Measurements from ENCODE around the gene FLT4. TPM values are rescaled to one million over a fixed set of nuclear protein-coding genes. Genes with fewer than 3 reads are reported as not detected.

Gene FLT4
- total and polyA plus RNA-seq, 2 experiments from 2014 or later = 3.4 to 13.8 TPM

DNA sequence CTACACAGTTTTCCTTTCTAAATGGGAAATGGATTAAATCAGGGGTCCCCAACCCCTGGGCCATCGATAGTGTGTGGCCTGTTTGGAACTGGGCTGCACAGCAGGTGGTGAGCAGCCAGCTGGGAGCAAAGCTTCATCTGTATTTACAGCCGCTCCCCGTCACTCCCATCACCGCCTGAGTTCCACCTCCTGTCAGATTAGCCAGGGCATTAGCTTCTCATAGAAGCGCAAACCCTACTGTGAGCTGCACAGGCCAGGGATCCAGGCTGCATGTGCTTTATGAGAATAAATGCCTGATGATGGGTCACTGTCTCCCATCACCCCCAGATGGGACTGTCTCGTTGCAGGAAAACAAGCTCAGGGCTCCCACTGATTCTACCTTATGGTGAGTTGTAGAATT lies 41.2 kb upstream of the FLT4 start:
- Histone ChIP-seq H3K27me3 (ENCODE audit: insufficient read depth) (no peaks in the 10 kb centered on the region), H3F3A (replicated peaks; ENCODE audit: low read depth) (no peaks in the 10 kb centered on the region), H3K27ac (ENCODE audit: low read depth) (no peak overlapping the region), H3K79me2 (replicated peaks; ENCODE audit: insufficient read depth) (no peaks in the 10 kb centered on the region), H3K36me3 (ENCODE audit: insufficient read depth) (no peaks in the 10 kb centered on the region), H3K4me3 (no peak overlapping the region), H3K9me2 (ENCODE audit: insufficient read depth) (no peaks in the 10 kb centered on the region), H4K20me1 (replicated peaks; ENCODE audit: insufficient read depth) (no peaks in the 10 kb centered on the region), H2AFZ (peak overlapping the region; percentile 25; the same call in 1 of the 2 replicates), H3K4me2 (no peak overlapping the region), H3K4me1 (ENCODE audit: insufficient read depth) (peaks cover 29% of the 10 kb centered on the region)
- no peaks in the 10 kb centered on the region for H3K9me3 Mint-ChIP-seq
- H3K4me3 Mint-ChIP-seq = no peak overlapping the region
- no peak for ATAC-seq
- peaks cover 3% of the 10 kb centered on the region for H3K27me3 Mint-ChIP-seq (ENCODE audit: insufficient read depth, low read depth, poor library complexity)
- H3K4me1 Mint-ChIP-seq = peaks cover 26% of the 10 kb centered on the region
- no peak for TF ChIP-seq ZNF114 (CRISPR knock-in tag; IDR thresholded peaks at IDR 0.05)
- no peak for TF ChIP-seq STAT1 (IDR thresholded peaks at IDR 0.05; ENCODE audit: unreplicated experiment)
- TF ChIP-seq, protein P1, sequence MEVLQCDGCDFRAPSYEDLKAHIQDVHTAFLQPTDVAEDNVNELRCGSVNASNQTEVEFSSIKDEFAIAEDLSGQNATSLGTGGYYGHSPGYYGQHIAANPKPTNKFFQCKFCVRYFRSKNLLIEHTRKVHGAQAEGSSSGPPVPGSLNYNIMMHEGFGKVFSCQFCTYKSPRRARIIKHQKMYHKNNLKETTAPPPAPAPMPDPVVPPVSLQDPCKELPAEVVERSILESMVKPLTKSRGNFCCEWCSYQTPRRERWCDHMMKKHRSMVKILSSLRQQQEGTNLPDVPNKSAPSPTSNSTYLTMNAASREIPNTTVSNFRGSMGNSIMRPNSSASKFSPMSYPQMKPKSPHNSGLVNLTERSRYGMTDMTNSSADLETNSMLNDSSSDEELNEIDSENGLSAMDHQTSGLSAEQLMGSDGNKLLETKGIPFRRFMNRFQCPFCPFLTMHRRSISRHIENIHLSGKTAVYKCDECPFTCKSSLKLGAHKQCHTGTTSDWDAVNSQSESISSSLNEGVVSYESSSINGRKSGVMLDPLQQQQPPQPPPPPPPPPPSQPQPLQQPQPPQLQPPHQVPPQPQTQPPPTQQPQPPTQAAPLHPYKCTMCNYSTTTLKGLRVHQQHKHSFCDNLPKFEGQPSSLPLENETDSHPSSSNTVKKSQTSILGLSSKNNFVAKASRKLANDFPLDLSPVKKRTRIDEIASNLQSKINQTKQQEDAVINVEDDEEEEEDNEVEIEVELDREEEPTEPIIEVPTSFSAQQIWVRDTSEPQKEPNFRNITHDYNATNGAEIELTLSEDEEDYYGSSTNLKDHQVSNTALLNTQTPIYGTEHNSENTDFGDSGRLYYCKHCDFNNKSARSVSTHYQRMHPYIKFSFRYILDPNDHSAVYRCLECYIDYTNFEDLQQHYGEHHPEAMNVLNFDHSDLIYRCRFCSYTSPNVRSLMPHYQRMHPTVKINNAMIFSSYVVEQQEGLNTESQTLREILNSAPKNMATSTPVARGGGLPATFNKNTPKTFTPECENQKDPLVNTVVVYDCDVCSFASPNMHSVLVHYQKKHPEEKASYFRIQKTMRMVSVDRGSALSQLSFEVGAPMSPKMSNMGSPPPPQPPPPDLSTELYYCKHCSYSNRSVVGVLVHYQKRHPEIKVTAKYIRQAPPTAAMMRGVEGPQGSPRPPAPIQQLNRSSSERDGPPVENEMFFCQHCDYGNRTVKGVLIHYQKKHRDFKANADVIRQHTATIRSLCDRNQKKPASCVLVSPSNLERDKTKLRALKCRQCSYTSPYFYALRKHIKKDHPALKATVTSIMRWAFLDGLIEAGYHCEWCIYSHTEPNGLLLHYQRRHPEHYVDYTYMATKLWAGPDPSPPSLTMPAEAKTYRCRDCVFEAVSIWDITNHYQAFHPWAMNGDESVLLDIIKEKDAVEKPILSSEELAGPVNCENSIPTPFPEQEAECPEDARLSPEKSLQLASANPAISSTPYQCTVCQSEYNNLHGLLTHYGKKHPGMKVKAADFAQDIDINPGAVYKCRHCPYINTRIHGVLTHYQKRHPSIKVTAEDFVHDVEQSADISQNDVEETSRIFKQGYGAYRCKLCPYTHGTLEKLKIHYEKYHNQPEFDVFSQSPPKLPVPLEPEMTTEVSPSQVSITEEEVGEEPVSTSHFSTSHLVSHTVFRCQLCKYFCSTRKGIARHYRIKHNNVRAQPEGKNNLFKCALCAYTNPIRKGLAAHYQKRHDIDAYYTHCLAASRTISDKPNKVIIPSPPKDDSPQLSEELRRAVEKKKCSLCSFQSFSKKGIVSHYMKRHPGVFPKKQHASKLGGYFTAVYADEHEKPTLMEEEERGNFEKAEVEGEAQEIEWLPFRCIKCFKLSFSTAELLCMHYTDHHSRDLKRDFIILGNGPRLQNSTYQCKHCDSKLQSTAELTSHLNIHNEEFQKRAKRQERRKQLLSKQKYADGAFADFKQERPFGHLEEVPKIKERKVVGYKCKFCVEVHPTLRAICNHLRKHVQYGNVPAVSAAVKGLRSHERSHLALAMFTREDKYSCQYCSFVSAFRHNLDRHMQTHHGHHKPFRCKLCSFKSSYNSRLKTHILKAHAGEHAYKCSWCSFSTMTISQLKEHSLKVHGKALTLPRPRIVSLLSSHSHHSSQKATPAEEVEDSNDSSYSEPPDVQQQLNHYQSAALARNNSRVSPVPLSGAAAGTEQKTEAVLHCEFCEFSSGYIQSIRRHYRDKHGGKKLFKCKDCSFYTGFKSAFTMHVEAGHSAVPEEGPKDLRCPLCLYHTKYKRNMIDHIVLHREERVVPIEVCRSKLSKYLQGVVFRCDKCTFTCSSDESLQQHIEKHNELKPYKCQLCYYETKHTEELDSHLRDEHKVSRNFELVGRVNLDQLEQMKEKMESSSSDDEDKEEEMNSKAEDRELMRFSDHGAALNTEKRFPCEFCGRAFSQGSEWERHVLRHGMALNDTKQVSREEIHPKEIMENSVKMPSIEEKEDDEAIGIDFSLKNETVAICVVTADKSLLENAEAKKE (CRISPR knock-in tag; IDR thresholded peaks at IDR 0.05) = no peak
- TF ChIP-seq, protein P2, sequence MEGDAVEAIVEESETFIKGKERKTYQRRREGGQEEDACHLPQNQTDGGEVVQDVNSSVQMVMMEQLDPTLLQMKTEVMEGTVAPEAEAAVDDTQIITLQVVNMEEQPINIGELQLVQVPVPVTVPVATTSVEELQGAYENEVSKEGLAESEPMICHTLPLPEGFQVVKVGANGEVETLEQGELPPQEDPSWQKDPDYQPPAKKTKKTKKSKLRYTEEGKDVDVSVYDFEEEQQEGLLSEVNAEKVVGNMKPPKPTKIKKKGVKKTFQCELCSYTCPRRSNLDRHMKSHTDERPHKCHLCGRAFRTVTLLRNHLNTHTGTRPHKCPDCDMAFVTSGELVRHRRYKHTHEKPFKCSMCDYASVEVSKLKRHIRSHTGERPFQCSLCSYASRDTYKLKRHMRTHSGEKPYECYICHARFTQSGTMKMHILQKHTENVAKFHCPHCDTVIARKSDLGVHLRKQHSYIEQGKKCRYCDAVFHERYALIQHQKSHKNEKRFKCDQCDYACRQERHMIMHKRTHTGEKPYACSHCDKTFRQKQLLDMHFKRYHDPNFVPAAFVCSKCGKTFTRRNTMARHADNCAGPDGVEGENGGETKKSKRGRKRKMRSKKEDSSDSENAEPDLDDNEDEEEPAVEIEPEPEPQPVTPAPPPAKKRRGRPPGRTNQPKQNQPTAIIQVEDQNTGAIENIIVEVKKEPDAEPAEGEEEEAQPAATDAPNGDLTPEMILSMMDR (conservative IDR thresholded peaks at IDR 0.05; ENCODE audit: low read depth in 2 of 2) = no peak
- H3K36me3 Mint-ChIP-seq (ENCODE audit: low read depth) = no peaks in the 10 kb centered on the region
- H3K27ac Mint-ChIP-seq = no peak overlapping the region
- no peak for DNase-seq (ENCODE audit: low spot score)

DNA sequence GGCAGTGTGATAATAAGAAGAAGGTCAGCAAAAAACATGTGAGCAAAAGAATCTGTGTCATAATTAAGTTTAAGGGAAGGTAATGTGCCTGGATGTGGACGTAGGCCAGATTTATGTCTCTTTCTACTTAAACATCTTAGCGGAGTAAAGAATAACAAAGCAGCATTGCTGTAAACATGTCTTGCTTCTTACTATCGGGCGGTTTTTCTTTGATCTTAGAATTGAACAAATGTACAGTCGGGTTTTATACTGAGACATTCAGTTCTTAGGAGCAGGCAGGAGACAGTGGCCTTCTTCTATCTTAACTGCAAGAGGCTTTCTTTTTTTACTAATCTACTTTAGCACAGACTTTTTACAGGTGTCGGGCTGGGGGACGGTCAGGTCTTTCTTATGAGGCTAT lies 40.4 kb upstream of the FLT4 start:
- Histone ChIP-seq H3K4me1 (ENCODE audit: insufficient read depth) (peaks cover 29% of the 10 kb centered on the region), H3K4me2 (0 out of 2 replicates have a peak overlapping the region, but pooled peaks have one; percentile 36), H2AFZ (no peak overlapping the region), H3K9me2 (ENCODE audit: insufficient read depth) (no peaks in the 10 kb centered on the region), H3K36me3 (ENCODE audit: insufficient read depth) (no peaks in the 10 kb centered on the region), H3K27me3 (ENCODE audit: insufficient read depth) (no peaks in the 10 kb centered on the region), H3K4me3 (no peak overlapping the region), H4K20me1 (replicated peaks; ENCODE audit: insufficient read depth) (no peaks in the 10 kb centered on the region), H3K79me2 (replicated peaks; ENCODE audit: insufficient read depth) (no peaks in the 10 kb centered on the region), H3K27ac (ENCODE audit: low read depth) (no peak overlapping the region), H3F3A (replicated peaks; ENCODE audit: low read depth) (no peaks in the 10 kb centered on the region)
- no peak for ATAC-seq
- Mint-ChIP-seq H3K9me3 (no peaks in the 10 kb centered on the region), H3K36me3 (ENCODE audit: low read depth) (no peaks in the 10 kb centered on the region), H3K27me3 (ENCODE audit: insufficient read depth, low read depth, poor library complexity) (peaks cover 3% of the 10 kb centered on the region), H3K4me1 (peaks cover 26% of the 10 kb centered on the region), H3K4me3 (no peak overlapping the region), H3K27ac (no peak overlapping the region)
- DNase-seq (ENCODE audit: low spot score) = no peak
- TF ChIP-seq POLR2AphosphoS5 (IDR thresholded peaks at IDR 0.05; ENCODE audit: low read depth) = no peak
- no peak for TF ChIP-seq STAT1 (IDR thresholded peaks at IDR 0.05; ENCODE audit: unreplicated experiment)
- TF ChIP-seq JUNB (IDR thresholded peaks at IDR 0.05; ENCODE audit: unreplicated experiment) = no peak
- no peak for TF ChIP-seq EZH2 (IDR thresholded peaks at IDR 0.05; ENCODE audit: low read depth, unreplicated experiment)
- no peak for TF ChIP-seq EZH2phosphoT487 (IDR thresholded peaks at IDR 0.05; ENCODE audit: unreplicated experiment)
- TF ChIP-seq, protein P3, sequence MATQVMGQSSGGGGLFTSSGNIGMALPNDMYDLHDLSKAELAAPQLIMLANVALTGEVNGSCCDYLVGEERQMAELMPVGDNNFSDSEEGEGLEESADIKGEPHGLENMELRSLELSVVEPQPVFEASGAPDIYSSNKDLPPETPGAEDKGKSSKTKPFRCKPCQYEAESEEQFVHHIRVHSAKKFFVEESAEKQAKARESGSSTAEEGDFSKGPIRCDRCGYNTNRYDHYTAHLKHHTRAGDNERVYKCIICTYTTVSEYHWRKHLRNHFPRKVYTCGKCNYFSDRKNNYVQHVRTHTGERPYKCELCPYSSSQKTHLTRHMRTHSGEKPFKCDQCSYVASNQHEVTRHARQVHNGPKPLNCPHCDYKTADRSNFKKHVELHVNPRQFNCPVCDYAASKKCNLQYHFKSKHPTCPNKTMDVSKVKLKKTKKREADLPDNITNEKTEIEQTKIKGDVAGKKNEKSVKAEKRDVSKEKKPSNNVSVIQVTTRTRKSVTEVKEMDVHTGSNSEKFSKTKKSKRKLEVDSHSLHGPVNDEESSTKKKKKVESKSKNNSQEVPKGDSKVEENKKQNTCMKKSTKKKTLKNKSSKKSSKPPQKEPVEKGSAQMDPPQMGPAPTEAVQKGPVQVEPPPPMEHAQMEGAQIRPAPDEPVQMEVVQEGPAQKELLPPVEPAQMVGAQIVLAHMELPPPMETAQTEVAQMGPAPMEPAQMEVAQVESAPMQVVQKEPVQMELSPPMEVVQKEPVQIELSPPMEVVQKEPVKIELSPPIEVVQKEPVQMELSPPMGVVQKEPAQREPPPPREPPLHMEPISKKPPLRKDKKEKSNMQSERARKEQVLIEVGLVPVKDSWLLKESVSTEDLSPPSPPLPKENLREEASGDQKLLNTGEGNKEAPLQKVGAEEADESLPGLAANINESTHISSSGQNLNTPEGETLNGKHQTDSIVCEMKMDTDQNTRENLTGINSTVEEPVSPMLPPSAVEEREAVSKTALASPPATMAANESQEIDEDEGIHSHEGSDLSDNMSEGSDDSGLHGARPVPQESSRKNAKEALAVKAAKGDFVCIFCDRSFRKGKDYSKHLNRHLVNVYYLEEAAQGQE (IDR thresholded peaks at IDR 0.05; ENCODE audit: unreplicated experiment) = no peak
